Endometrium (tissue), 2 donors: Measurements from ENCODE around the gene YAP1.
A peak's percentile ranks its signal among the peaks of the same experiment; 100 is the strongest.

Experiments used
- FAIRE-seq: peaks from 2 replicates; lab custom pipeline; 2012; peaks lifted over from hg19 to GRCh38; lab: Jason Lieb, UNC
- donor health status: control.
- donor health status: control.

YAP1 gene

DNA sequence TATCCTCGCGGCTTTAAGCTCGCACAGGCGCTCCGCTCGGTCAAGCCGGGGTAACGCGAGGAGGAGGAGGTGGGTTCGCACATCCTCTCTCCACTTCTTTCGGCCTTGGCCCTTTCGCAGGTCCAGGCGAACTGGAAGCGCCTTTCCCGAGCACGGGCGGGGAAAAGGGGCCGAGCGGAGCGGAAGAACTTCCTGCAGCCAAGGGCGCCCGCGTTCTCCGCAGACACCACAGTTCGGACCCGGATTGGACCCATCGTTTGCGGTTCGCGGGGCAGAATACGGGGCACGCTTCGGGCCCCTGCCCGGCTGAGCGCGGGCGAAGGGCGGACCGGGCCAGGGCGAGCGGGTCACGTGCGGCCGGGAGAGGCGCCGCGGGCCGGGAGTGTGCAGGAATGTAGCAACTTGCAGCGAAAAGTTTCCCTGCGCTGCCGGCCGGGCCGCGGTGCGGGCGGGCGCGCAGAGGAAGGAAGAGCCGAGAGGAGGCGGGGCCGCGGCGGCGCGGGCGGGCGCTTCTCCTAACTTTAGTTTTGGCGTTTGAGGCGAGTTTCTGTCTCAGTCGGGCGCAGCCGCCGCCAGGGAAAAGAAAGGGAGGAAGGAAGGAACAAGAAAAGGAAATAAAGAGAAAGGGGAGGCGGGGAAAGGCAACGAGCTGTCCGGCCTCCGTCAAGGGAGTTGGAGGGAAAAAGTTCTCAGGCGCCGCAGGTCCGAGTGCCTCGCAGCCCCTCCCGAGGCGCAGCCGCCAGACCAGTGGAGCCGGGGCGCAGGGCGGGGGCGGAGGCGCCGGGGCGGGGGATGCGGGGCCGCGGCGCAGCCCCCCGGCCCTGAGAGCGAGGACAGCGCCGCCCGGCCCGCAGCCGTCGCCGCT is at the start of gene YAP1:
TSS of gene YAP1 (plus strand) at position 552 of the 865 bp plus-strand sequence. CDS start 402 bp downstream, outside the sequence.
- no peak for FAIRE-seq

DNA sequence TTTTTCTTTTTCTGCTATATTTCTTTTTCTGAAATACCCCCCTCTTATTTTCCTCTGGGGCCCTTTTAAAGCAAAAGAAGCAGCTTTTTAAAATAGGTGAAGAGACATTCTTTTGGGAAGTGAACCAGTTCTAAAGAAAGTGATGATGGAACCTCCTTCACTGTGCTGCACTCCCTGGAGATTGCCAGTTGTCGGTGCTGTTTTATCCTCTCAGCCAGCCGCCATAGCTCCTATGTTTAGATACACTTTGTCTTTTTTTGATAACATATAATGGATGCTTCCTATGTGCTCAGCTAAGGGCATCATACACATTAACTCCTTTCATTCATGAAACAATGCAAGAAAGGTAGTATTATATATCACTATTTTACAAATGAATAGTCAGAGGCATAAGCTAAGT is 49.0 kb upstream of the YAP1 start:
- no peak for FAIRE-seq

- FAIRE-seq, result no peak
These were observed 48.1 kb upstream of the YAP1 start for GRCh38 chr11:102062106-102062505.

DNA sequence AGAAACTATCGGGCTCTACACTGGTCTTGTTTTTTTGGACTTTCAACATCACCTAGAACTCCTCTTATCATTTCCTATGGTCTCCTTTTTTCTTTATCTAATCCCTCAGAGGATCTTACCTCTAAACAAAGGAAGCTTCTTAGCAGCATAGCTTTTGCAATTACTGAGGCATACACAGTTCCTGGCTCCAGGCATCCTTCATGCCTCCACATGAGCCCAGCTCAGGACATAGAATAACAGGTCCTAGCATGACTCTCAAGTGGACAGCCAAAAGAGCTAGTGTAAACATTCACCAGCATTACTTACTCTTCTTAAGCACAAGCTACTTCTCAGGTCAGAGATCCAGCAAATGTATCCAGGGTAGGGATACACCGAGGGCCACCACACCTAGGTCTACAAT is 45.9 kb upstream of the YAP1 start:
- no peak for FAIRE-seq

DNA sequence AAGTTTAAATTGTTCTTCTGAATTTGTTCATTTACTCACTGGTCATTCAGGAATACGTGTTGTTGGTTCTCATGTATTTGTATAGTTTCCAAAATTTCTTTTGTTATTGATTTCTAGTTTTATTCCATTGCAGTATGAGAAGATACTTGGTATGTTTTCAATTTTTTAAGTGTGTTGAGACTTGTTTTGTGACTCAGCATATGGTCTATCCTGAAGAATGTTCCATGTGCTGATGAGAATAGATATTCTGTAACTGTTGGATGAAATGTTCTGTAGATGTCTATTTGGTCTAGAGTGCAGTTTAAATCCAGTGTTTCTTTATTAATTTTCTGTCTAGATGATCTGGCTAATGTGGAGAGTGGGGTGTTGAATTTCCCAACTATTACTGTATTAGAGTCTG is 39.5 kb upstream of the YAP1 start:
- FAIRE-seq, result no peak

- FAIRE-seq, result no peak
These were observed 38.5 kb upstream of the YAP1 start for GRCh38 chr11:102071497-102072472.

DNA sequence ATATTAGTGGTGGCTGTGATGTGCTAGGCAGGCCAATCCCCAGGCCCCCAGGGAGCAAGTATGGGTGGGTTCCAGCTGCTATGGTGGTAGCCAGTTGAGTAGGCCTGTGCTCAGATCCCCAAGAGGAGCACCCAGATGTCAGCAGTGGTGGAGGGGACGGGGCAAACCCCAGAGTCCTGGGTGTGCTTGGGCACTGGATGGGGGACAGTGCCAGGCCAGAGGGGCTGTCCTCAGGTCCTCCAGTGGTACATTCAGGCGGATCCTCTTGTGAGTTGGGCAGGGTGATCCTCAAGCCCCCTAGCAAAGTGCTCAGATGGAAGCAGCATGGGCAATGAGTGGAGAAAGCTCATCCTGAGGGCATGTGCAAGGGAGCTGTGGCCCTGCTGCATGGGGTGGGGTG is 37.0 kb upstream of the YAP1 start:
- FAIRE-seq, result no peak

- FAIRE-seq, result no peak
These were observed 30.6 kb upstream of the YAP1 start for GRCh38 chr11:102079625-102080024.

DNA sequence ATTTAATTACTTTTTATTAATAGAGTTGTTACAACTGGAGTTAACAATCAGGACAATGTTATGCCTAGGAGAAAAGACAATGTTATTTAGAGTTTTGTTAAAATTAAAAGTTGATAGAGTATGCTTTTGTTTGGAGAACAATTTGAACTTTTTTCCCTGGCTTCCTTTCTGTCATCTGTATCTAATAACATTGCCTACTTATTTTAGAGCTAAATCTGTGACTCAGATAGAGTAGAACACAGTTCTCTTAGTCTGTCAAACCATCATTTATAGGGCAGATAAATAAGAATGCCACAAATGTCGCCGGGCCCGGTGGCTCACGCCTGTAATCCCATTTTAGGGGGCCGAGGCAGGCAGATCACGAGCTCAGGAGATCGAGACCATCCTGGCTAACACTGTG is 28.9 kb upstream of the YAP1 start:
- FAIRE-seq, result no peak

GRCh38 chr11:102085864-102086551 is 24.2 kb upstream of the YAP1 start:
- no peak for FAIRE-seq

DNA sequence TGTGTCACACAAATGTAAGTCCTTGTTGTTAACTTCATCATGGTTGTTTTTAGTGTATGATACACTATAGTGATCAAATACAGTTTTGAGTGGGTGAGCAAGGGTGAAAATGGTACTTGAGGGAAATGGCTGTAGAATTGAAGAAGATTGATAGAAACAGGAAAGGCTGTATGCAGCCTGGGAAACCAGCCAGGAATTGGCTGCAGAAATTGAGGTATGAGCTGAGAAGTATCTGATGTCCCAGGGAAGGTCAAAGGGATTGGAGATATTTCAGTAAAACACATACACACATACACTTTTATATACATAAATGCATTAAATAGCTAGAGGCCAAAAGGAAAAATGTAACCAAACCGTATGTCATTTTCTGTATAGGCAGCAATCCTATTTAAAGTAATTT is 13.1 kb upstream of the YAP1 start:
- FAIRE-seq, result no peak

DNA sequence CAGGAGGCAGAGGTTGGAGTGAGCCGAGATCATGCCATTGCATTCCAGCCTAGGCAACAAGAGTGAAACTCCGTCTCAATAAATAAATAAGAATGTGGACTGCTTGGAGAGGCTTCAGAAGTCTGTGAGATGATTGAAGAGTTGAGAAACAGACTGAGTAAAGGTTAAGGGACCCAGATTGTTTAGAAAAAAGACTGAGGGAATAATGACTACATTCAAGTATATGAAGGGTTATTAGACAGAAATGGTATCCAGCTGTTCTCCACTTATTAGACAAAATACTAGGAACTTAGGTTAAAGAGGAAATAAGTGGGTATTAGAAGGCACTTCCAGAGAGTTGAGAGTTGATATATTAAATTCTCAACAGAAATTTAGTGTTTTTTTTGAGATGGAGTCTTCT is 10.5 kb upstream of the YAP1 start:
- FAIRE-seq, result no peak

GRCh38 chr11:102108734-102109440 is 1.4 kb upstream of the YAP1 start:
- no peak for FAIRE-seq

- no peak for FAIRE-seq
These were observed 439 bp downstream of the YAP1 start for GRCh38 chr11:102110761-102111010.

- FAIRE-seq, result no peak
These were observed 952 bp downstream of the YAP1 start for GRCh38 chr11:102111011-102111786.

- FAIRE-seq, result peak; percentile 84
These were observed 1.7 kb downstream of the YAP1 start for GRCh38 chr11:102111787-102112508.

- no peak for FAIRE-seq
These were observed 2.2 kb downstream of the YAP1 start for GRCh38 chr11:102112509-102112821.

DNA sequence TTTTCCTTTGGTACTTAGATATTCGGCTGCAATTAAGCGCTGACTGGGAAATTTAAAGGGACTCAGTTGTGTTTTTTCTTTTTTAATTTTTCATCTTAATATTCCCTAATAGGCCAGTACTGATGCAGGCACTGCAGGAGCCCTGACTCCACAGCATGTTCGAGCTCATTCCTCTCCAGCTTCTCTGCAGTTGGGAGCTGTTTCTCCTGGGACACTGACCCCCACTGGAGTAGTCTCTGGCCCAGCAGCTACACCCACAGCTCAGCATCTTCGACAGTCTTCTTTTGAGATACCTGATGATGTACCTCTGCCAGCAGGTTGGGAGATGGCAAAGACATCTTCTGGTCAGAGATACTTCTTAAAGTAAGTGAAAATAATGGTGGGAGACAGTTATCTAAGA is 3.8 kb downstream of the YAP1 start:
- FAIRE-seq, result no peak

GRCh38 chr11:102115557-102115956 is 5.3 kb downstream of the YAP1 start:
- FAIRE-seq, result peak; percentile 51

- FAIRE-seq, result no peak
These were observed 6.4 kb downstream of the YAP1 start for GRCh38 chr11:102116453-102117205.
